GM10248 (cell line): ENCODE results near the gene ANKRD13D.

Experiments
- CTCF ChIA-PET: fragments of 300-600 bp; sonication (Branson Sonifier 250); formaldehyde crosslinking; extraction: SDS; loops from one replicate; lab custom pipeline; 2021; ENCODE audit warnings: antibody characterized with exemption; lab: Yijun Ruan, JAX
- POLR2A ChIA-PET: fragments of 350-650 bp; sonication (Branson Sonifier 250); formaldehyde crosslinking; extraction: SDS; loops from one replicate; lab custom pipeline; 2020; ENCODE audit warnings: antibody characterized with exemption; lab: Yijun Ruan, JAX
- DNase-seq: peaks from one replicate; pipeline ENCODE4 v3.0.0; 2012; ENCODE audit errors: extremely low spot score
- TF ChIP-seq, protein P1 (sequence below): IDR thresholded peaks from 2 replicates; pipeline ENCODE4 v1.5.1; 2012; ENCODE audit warnings: mild to moderate bottlenecking, low read depth; ENCODE audit errors: extremely low read depth, missing control alignments, control extremely low read depth

ANKRD13D gene

DNA sequence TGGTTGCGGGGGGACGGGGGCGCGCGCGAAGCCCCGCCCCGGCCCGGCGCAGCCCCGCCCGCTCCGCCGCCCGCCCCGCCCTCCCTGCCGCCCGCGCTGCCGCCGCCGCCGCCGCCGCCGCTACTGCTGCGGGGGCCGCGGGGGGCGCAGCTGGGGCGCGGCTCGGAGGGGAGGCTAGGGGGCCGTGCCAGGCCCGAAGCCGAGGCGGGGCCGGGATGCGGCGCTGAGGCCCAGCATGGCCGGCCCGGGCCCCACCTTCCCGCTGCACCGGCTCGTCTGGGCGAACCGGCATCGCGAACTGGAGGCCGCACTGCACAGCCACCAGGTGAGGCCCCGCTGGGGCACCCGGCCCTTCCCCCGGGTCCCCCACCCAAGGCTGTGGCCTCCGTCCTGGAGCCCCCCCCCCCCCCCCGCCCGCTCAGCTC, at the start of gene ANKRD13D:
Gene ANKRD13D, plus strand, starts transcription at position 78 of the 425 bp plus-strand sequence. Its CDS starts 158 bp downstream, at position 236.
- TF ChIP-seq, protein P1, sequence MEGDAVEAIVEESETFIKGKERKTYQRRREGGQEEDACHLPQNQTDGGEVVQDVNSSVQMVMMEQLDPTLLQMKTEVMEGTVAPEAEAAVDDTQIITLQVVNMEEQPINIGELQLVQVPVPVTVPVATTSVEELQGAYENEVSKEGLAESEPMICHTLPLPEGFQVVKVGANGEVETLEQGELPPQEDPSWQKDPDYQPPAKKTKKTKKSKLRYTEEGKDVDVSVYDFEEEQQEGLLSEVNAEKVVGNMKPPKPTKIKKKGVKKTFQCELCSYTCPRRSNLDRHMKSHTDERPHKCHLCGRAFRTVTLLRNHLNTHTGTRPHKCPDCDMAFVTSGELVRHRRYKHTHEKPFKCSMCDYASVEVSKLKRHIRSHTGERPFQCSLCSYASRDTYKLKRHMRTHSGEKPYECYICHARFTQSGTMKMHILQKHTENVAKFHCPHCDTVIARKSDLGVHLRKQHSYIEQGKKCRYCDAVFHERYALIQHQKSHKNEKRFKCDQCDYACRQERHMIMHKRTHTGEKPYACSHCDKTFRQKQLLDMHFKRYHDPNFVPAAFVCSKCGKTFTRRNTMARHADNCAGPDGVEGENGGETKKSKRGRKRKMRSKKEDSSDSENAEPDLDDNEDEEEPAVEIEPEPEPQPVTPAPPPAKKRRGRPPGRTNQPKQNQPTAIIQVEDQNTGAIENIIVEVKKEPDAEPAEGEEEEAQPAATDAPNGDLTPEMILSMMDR, result peak; percentile 21
- peak; percentile 90 for DNase-seq
- ChIA-PET CTCF (interaction anchor here (1.0 to 3.9 kb wide), 12 partner anchors 10 to 93 kb away, joined by 3 to 23 read pairs (median 7); no protein-coding TSS in a partner anchor), POLR2A (interaction anchor here (0.6 to 2.3 kb wide), 4 partner anchors 12 to 49 kb away, joined by 4 to 12 read pairs (median 6); partner anchors contain the start of gene GRK2)

DNA sequence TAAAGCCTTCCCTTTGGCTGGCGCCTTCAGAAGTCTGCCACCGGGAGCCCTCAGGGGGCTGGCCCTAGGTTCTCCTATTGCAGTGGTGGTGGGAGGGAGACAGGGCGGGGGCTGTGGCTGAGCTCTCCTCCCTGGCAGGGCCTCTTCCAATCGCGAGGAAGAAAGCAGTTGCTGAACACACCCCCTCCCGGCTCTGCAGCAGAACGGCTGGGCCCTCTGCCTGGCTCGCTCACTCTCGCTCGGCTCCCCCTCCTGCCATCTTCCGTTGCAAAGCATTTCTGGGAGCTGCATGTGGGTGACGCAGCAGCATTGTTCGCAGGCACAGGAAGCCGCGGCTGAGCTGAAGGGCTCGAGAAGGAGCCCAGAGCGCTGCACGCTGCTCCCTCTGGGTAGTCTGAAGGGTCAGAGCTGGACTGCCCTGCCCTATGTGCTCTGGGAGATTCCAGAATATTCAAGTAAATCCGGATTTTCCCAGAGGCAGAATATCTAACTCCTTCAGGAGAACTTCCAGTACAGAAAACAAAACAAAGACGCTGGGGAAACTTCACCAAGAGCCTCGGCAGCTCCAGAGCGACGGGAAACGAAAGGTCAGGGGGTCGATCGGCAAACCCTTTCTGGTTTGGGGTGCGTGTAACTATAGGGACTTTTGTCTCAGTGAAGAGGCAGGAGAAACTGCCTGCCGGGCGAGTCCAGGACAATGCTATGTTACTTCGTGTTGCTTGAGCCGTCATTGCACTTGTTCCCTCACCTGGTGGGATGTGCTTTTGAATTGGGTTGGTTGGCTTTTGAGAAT, 49.1 kb upstream of the ANKRD13D start:
- ChIA-PET CTCF (interaction anchor here (0.8 to 2.6 kb wide), 18 partner anchors 10 to 188 kb away, joined by 3 to 16 read pairs (median 4); partner anchors contain the start of gene POLD4), POLR2A (interaction anchor here (0.5 to 1.6 kb wide), 12 partner anchors 9 to 162 kb away, joined by 3 to 12 read pairs (median 4); partner anchors contain the start of genes ANKRD13D, KDM2A, POLD4 and PPP1CA)
- TF ChIP-seq, protein P1, result peak; percentile 13
- peak; percentile 91 for DNase-seq

- CTCF ChIA-PET, result interaction anchor here (0.9 to 2.6 kb wide), 12 partner anchors 10 to 189 kb away, joined by 3 to 16 read pairs (median 4); no protein-coding TSS in a partner anchor
- TF ChIP-seq, protein P1, result no peak
- DNase-seq, result peak; percentile 65
- POLR2A ChIA-PET, result interaction anchor here (0.8 to 1.6 kb wide), 6 partner anchors 10 to 161 kb away, joined by 3 to 12 read pairs (median 6); partner anchors contain the start of genes ANKRD13D, POLD4 and PPP1CA
These were observed 48.3 kb upstream of the ANKRD13D start for GRCh38 chr11:67240576-67241389.

- no peak for DNase-seq
- TF ChIP-seq, protein P1, result no peak
- POLR2A ChIA-PET, result no interaction called here
- CTCF ChIA-PET, result interaction anchor here (1.0 to 13.7 kb wide), 2 partner anchors 11 to 21 kb away, joined by 5 to 118 read pairs; no protein-coding TSS in a partner anchor
These were observed 46.6 kb upstream of the ANKRD13D start for GRCh38 chr11:67242548-67242947.

DNA sequence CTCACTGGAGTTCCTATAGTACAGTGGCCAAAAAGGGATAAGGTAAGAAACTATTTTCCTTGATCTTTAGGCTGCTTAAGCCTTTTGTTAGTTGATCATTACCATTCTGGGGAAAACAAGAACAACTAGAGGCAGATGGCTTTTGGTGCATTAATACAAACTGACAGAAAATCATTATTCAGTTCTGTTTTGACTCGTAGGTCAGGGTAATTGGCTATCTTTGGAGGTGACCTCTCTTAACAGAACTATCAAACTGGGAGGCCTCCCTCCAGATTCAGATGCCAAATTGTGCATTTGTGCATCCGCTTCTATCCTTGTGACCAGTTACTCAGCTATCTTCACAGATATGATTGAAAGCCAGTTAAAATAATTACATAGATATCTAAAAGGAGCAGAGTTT, 46.1 kb upstream of the ANKRD13D start:
- TF ChIP-seq, protein P1, result no peak
- POLR2A ChIA-PET, result no interaction called here
- CTCF ChIA-PET, result interaction anchor here (1.0 to 13.7 kb wide), 3 partner anchors 11 to 74 kb away, joined by 5 to 118 read pairs (median 6); no protein-coding TSS in a partner anchor
- no peak for DNase-seq

- ChIA-PET POLR2A (no interaction called here), CTCF (interaction anchor here (1.4 to 13.7 kb wide), 2 partner anchors 10 to 18 kb away, joined by 8 to 118 read pairs; no protein-coding TSS in a partner anchor)
- DNase-seq, result no peak
- TF ChIP-seq, protein P1, result no peak
These were observed 44.1 kb upstream of the ANKRD13D start for GRCh38 chr11:67245046-67245445.
